ENCODE results near the gene TMEM129.
"Not testable (repeated sequence)": the region's sequence is repeated elsewhere in the genome, so short reads cannot be mapped to it uniquely, and the experiment has no call there.

TMEM129 gene

DNA sequence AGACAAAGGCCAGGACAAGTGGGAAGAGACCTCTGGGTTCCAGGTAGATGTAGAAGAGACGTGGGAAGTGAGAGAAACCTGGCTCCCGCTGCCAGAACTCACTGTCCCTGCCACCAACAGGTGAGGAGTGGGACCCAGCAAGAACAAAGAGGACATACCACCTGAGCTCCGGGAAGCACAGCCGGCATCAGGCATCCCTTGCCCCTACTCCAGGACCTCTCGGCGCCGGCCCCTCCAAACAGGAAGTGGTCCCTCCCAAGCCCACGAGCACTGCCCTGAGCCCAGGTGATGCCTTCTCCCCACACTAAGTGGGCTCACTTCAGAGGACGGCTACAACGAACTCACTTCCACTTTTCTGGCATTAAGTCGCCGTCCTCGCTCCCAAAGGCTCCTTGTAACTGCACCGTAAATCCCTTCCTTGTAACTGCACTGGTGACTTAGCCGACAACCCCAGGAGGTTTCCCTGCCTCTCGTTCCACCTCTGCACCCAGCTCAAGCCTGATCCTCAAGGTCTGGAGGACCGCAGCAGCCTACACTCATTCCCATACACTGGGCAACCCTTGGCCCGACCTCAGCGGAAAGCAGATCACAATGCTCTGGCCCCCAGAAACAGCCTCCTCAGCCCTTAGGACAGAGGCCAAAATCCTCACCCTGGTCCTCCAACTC lies 45.9 kb downstream of the TMEM129 start:
- H3K4me1 ChIP-seq (ENCODE audit: control insufficient read depth, insufficient read depth, low read length) = no peaks in the 10 kb centered on the region
- H3K4me3 ChIP-seq (ENCODE audit: low read length) = no peak overlapping the region
- peaks cover 3% of the 10 kb centered on the region for H3K27me3 ChIP-seq (ENCODE audit: control insufficient read depth, insufficient read depth, low read length)
- H3K9ac ChIP-seq (ENCODE audit: low read length) = no peak overlapping the region
- H3K36me3 ChIP-seq (ENCODE audit: control insufficient read depth, insufficient read depth, low read length) = no peaks in the 10 kb centered on the region
- H3K9me3 ChIP-seq (ENCODE audit: control insufficient read depth, low read length) = no peaks in the 10 kb centered on the region

DNA sequence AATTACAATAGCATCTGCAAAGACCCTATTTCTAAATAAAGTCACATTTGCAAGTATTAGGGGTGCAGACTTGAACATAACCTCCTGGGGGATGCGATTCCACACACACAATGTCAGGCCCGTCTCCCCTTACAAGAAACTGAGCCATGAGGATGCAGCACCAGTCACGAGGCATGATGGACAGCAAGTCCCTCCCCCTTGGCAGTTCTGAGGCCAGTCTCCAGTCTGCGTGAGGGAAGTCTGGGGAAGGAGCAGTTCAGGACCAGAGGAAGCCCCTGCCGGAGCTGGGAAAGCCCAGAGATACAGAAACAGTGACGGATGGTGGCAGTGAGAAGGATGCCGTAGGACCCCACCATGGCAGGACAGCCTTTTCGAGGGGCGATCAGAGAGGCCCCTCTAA lies 46.4 kb downstream of the TMEM129 start:
- Histone ChIP-seq H3K36me3 (ENCODE audit: control insufficient read depth, insufficient read depth, low read length) (no peaks in the 10 kb centered on the region), H3K4me3 (ENCODE audit: low read length) (no peak overlapping the region), H3K9me3 (ENCODE audit: control insufficient read depth, low read length) (no peaks in the 10 kb centered on the region), H3K27me3 (ENCODE audit: control insufficient read depth, insufficient read depth, low read length) (peaks cover 3% of the 10 kb centered on the region), H3K4me1 (ENCODE audit: control insufficient read depth, insufficient read depth, low read length) (no peaks in the 10 kb centered on the region), H3K9ac (ENCODE audit: low read length) (no peak overlapping the region)

DNA sequence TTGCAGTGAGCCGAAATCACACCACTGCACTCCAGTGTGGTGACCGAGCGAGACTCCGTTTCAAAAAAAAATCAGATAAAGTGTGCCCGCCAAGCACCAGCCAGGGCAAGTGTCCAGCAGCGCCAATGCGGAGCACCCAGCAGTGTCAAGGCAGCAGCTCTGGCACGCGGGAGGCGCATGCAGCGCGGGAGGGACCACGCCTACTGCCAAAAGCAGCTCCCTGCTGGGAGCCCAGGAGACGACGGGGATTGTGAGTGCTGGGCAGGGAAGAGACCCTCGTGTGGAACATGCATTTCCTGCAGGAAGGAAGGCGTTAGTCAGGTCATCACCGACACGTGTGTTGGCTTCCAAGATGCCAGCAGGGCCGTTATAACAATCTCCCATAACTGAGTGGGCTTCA lies 47.5 kb downstream of the TMEM129 start:
- Histone ChIP-seq H3K9me3 (ENCODE audit: control insufficient read depth, low read length) (no peaks in the 10 kb centered on the region), H3K4me3 (ENCODE audit: low read length) (no peak overlapping the region), H3K36me3 (ENCODE audit: control insufficient read depth, insufficient read depth, low read length) (no peaks in the 10 kb centered on the region), H3K9ac (ENCODE audit: low read length) (no peak overlapping the region), H3K4me1 (ENCODE audit: control insufficient read depth, insufficient read depth, low read length) (no peaks in the 10 kb centered on the region), H3K27me3 (ENCODE audit: control insufficient read depth, insufficient read depth, low read length) (peaks cover 3% of the 10 kb centered on the region)

DNA sequence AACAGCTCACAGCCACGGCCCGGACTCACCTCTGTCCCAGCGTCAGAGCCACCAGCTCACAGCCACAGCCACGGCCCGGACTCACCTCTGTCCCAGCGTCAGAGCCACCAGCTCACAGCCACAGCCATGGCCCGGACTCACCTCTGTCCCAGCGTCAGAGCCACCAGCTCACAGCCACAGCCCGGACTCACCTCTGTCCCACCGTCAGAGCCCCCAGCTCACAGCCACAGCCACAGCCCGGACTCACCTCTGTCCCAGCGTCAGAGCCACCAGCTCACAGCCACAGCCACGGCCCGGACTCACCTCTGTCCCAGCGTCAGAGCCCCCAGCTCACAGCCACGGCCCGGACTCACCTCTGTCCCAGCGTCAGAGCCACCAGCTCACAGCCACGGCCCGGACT lies 50.1 kb downstream of the TMEM129 start:
- H3K9ac ChIP-seq (ENCODE audit: low read length); H3K4me3 ChIP-seq (ENCODE audit: low read length); H3K27me3 ChIP-seq (ENCODE audit: control insufficient read depth, insufficient read depth, low read length); H3K9me3 ChIP-seq (ENCODE audit: control insufficient read depth, low read length); H3K4me1 ChIP-seq (ENCODE audit: control insufficient read depth, insufficient read depth, low read length); H3K36me3 ChIP-seq (ENCODE audit: control insufficient read depth, insufficient read depth, low read length): not testable (repeated sequence)

DNA sequence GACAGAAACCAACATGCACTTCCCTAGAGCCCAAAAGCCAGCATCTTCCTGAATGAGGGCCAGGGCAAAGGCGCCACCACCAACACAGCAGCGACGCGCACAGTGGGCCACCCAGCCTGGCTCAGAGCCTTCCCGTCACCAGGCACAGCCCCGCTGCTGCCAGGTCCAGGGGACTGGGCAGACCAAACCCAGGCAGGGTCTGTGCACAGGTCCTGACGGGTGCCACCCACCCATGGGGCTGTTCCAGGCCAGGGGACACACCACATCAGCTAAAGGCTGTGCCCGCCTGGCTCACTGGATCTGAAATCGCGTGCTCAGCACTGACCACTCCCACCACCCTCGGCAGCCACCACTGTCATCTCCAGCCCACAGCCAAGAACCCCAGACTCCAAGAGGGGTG lies 50.8 kb downstream of the TMEM129 start:
- H3K9ac ChIP-seq (ENCODE audit: low read length) = no peak overlapping the region
- no peak overlapping the region for H3K4me3 ChIP-seq (ENCODE audit: low read length)
- H3K9me3 ChIP-seq (ENCODE audit: control insufficient read depth, low read length) = no peaks in the 10 kb centered on the region
- H3K27me3 ChIP-seq (ENCODE audit: control insufficient read depth, insufficient read depth, low read length) = peaks cover under 1% of the 10 kb centered on the region
- H3K4me1 ChIP-seq (ENCODE audit: control insufficient read depth, insufficient read depth, low read length) = no peaks in the 10 kb centered on the region
- H3K36me3 ChIP-seq (ENCODE audit: control insufficient read depth, insufficient read depth, low read length) = no peaks in the 10 kb centered on the region

DNA sequence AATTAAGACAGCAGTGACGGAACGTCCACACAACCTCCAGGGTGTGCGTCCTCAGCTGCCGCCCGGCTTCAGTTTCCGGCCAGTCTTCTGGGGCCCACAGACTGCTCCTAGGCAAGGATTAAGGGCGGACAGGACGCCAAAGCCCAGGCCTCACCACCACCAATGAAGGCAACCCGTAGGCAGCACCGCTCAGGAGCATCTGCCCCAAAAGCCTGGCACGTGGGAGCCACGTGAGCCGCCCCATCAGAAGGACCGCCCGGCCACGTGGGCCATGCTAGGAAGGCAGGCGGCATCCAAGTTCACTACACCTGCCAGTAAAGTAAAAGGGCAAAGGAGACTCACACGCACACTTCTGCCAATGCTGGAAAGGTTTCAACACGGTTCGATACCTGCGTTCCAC lies 51.3 kb downstream of the TMEM129 start:
- H3K36me3 ChIP-seq (ENCODE audit: control insufficient read depth, insufficient read depth, low read length) = no peaks in the 10 kb centered on the region
- H3K4me1 ChIP-seq (ENCODE audit: control insufficient read depth, insufficient read depth, low read length) = no peaks in the 10 kb centered on the region
- H3K27me3 ChIP-seq (ENCODE audit: control insufficient read depth, insufficient read depth, low read length) = no peaks in the 10 kb centered on the region
- no peak overlapping the region for H3K9ac ChIP-seq (ENCODE audit: low read length)
- H3K4me3 ChIP-seq (ENCODE audit: low read length) = no peak overlapping the region
- H3K9me3 ChIP-seq (ENCODE audit: control insufficient read depth, low read length) = no peaks in the 10 kb centered on the region

DNA sequence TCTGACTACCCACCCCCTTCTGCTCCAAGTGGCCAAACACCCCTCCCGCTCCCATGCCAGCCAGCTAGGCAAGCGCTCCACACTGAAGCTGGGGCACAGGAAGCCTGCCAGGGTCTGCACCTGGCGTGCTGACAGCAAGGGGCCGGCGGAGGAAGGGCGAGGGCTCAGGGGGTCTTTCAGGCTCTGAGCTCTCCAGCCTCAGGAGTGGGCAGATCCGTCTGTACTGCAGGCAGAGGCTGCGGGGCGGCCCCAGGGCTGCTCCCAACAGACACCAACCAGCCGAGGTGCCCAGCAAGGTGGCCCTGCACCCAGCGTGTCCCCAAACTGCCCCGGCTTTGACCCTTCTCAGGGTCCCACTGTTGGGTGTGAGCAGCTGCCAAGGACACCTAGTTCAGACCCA lies 51.9 kb downstream of the TMEM129 start:
- no peak overlapping the region for H3K9ac ChIP-seq (ENCODE audit: low read length)
- H3K4me3 ChIP-seq (ENCODE audit: low read length) = no peak overlapping the region
- no peaks in the 10 kb centered on the region for H3K27me3 ChIP-seq (ENCODE audit: control insufficient read depth, insufficient read depth, low read length)
- H3K4me1 ChIP-seq (ENCODE audit: control insufficient read depth, insufficient read depth, low read length) = no peaks in the 10 kb centered on the region
- H3K36me3 ChIP-seq (ENCODE audit: control insufficient read depth, insufficient read depth, low read length) = no peaks in the 10 kb centered on the region
- no peaks in the 10 kb centered on the region for H3K9me3 ChIP-seq (ENCODE audit: control insufficient read depth, low read length)

DNA sequence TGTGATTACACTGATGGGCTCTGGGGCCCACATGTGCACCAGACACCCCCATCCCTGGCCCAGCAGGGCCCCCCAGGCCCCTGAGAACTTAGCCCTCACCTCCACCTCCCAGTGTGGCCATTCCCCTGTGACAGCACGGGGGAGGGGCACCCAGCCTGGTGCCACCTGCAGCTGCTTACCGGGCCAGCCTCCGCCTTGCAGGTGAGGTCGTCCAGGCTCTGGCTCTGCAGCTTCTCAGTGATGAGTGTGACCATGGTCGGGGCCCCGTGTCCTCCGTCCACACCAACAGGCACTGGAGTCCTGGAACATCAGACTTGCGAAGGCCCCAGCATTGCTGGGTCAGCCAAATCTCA lies 52.7 kb downstream of the TMEM129 start:
- H3K36me3 ChIP-seq (ENCODE audit: control insufficient read depth, insufficient read depth, low read length) = no peaks in the 10 kb centered on the region
- no peaks in the 10 kb centered on the region for H3K9me3 ChIP-seq (ENCODE audit: control insufficient read depth, low read length)
- no peak overlapping the region for H3K9ac ChIP-seq (ENCODE audit: low read length)
- no peaks in the 10 kb centered on the region for H3K4me1 ChIP-seq (ENCODE audit: control insufficient read depth, insufficient read depth, low read length)
- no peak overlapping the region for H3K4me3 ChIP-seq (ENCODE audit: low read length)
- no peaks in the 10 kb centered on the region for H3K27me3 ChIP-seq (ENCODE audit: control insufficient read depth, insufficient read depth, low read length)

DNA sequence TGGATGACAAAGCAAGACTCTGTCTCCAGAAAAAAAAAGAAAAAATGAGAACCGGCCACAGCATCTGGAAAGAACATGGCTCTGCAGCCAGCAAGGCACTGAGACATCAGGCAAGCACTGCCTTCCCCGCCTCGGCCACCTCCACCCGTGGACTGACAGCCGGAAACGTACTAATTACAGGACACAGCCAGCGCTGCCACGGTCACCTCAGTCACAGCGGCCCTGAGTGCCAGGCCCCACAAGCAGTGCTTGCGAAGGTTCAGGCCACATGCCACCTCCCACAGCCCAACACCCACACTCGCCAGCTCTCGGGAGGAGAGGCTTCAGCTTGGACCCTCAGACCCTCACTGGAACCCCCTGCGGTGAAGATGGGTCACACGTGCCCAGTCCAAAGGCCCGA lies 53.9 kb downstream of the TMEM129 start:
- no peak overlapping the region for H3K4me3 ChIP-seq (ENCODE audit: low read length)
- no peaks in the 10 kb centered on the region for H3K27me3 ChIP-seq (ENCODE audit: control insufficient read depth, insufficient read depth, low read length)
- H3K36me3 ChIP-seq (ENCODE audit: control insufficient read depth, insufficient read depth, low read length) = no peaks in the 10 kb centered on the region
- H3K9me3 ChIP-seq (ENCODE audit: control insufficient read depth, low read length) = no peaks in the 10 kb centered on the region
- H3K9ac ChIP-seq (ENCODE audit: low read length) = no peak overlapping the region
- H3K4me1 ChIP-seq (ENCODE audit: control insufficient read depth, insufficient read depth, low read length) = no peaks in the 10 kb centered on the region

DNA sequence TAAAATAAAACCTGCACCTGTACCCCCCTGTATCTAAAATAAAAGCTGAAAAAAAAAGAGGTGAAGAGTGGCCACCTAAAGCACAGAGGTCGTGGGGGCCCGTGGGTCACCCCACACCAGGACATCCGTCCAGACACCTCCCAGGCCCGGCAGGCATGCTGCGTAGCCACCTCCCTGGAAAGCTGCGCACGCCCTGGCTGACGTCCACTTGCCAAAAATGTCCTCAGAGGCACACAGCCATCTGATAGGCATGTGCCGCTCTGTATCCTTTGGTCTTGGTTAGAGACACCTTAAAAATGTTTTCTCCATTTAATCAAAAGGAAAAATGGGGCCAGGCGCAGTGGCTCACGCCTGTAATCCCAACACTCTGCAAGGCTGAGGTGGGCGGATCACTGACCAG lies 54.7 kb downstream of the TMEM129 start:
- Histone ChIP-seq H3K4me3 (ENCODE audit: low read length) (no peak overlapping the region), H3K9ac (ENCODE audit: low read length) (no peak overlapping the region), H3K9me3 (ENCODE audit: control insufficient read depth, low read length) (no peaks in the 10 kb centered on the region), H3K4me1 (ENCODE audit: control insufficient read depth, insufficient read depth, low read length) (no peaks in the 10 kb centered on the region), H3K27me3 (ENCODE audit: control insufficient read depth, insufficient read depth, low read length) (no peaks in the 10 kb centered on the region), H3K36me3 (ENCODE audit: control insufficient read depth, insufficient read depth, low read length) (no peaks in the 10 kb centered on the region)

Data from mucosa of stomach (tissue), 1 donor.